ENCODE results near the gene FPGS. TPM values are rescaled to one million over a fixed set of nuclear protein-coding genes. Genes with fewer than 3 reads are reported as not detected.
A peak's percentile ranks its signal among the peaks of the same experiment; 100 is the strongest.

The FPGS gene
- total and polyA plus RNA-seq, 2 donors (not counting 1 experiment from before 2014, with no cell fraction given) = 103 to 136 TPM

DNA sequence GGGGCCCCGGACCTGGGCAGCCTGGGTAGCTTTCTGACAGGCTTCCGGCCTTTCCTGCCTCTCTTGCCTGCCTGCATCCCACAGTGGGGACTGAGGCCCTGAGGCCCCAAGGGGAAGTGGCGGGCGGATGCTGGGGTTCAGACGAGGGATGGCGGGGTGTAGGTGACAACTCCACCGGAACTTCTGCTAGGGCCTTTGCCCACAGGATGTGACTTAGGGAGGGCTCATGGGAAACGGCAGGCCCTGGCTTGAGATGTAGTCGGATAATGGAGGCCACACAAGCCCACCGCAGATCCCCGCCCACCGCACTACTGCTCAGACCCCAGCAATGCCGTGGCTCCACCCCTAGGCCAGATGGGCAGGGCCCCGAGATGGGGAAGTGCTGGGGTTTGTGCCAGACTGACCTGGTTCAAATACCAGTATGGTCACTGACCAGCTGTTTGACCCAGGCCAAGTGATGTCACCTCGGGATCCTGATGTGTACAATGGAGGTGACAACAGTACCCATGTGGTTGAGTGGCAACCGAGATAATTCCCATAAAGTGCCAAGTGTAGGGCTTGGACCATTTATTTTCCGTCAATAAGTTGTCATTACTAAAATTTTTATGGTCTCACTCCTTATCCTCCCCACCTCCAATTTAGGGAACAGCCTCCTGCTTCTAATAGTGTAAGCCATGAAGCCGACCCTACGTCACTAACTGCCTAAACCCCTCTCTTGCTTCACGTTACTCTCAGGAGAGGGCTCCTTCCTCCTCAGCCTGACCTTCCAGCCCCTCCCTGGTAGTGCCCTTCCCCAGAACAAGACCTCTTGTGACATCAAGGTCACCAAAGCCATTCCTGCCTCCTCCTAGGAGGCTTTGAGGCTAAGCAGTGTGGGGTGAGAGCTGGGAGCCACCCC lies 19.3 kb upstream of the FPGS start:
- peak overlapping the region; percentile 97 for H3K9ac ChIP-seq (ENCODE audit: low read length)
- WGBS (ENCODE audit: insufficient coverage) = 5% methylated on average over 12 of the region's 20 CpGs
- H3K27ac Mint-ChIP-seq = peak overlapping the region; percentile 98
- peak overlapping the region; percentile 76 for H2AFZ ChIP-seq (ENCODE audit: insufficient read depth, low read depth, low read length, poor library complexity, severe bottlenecking)
- POLR2A ChIA-PET = interaction anchor here (0.6 to 4.1 kb wide), 4 partner anchors 12 to 98 kb away, joined by 4 to 39 read pairs (median 23); partner anchors contain the start of gene TOR2A
- intact Hi-C loops (cut with micrococcal nuclease) = no loop called here
- peak overlapping the region in 4 of 5 experiments; percentile 4 to 48 (median 13) for H3K4me3 ChIP-seq (ENCODE audit: control extremely low read depth in 1 of 5, extremely low read depth in 1 of 5, insufficient read depth in 1 of 5, low read depth in 2 of 5, low read length in 4 of 5)
- H3K27me3 Mint-ChIP-seq = no peaks in the 10 kb centered on the region
- DNase-seq = peak; percentile 81
- H3K79me2 ChIP-seq (ENCODE audit: control insufficient read depth, insufficient read depth, low read length) = peaks cover 69% of the 10 kb centered on the region
- H3K4me1 Mint-ChIP-seq = peaks cover 64% of the 10 kb centered on the region
- no peaks in the 10 kb centered on the region for H3K9me3 ChIP-seq (ENCODE audit: control extremely low read depth in 1 of 3, control insufficient read depth in 2 of 3, insufficient read depth in 1 of 3, low read length in 2 of 3)
- peak overlapping the region; percentile 95 for H3K4me2 ChIP-seq (replicated peaks; ENCODE audit: low read depth, low read length, poor library complexity, severe bottlenecking)
- peak; percentile 5 for ATAC-seq (ENCODE audit: low read depth)
- H3K36me3 ChIP-seq (replicated peaks in 1 of 2; ENCODE audit: control extremely low read depth in 1 of 2, control insufficient read depth in 1 of 2, extremely low read depth in 1 of 2, insufficient read depth in 2 of 2, low read length in 1 of 2) = peaks cover 0 to 14% of the 10 kb centered on the region in 2 experiments
- CTCF ChIA-PET = interaction anchor here (0.8 to 4.9 kb wide), 11 partner anchors 8 to 150 kb away, joined by 3 to 47 read pairs (median 9); partner anchors contain the start of genes ST6GALNAC4 and TOR2A
- TF ChIP-seq EZH2 (IDR thresholded peaks at IDR 0.05; ENCODE audit: borderline replicate concordance, insufficient read depth, low read depth, low read length, poor library complexity, severe bottlenecking) = no peak
- TF ChIP-seq, protein P1, sequence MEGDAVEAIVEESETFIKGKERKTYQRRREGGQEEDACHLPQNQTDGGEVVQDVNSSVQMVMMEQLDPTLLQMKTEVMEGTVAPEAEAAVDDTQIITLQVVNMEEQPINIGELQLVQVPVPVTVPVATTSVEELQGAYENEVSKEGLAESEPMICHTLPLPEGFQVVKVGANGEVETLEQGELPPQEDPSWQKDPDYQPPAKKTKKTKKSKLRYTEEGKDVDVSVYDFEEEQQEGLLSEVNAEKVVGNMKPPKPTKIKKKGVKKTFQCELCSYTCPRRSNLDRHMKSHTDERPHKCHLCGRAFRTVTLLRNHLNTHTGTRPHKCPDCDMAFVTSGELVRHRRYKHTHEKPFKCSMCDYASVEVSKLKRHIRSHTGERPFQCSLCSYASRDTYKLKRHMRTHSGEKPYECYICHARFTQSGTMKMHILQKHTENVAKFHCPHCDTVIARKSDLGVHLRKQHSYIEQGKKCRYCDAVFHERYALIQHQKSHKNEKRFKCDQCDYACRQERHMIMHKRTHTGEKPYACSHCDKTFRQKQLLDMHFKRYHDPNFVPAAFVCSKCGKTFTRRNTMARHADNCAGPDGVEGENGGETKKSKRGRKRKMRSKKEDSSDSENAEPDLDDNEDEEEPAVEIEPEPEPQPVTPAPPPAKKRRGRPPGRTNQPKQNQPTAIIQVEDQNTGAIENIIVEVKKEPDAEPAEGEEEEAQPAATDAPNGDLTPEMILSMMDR (IDR thresholded peaks at IDR 0.05) = no peak
- H3K9me3 Mint-ChIP-seq (ENCODE audit: insufficient read depth) = no peaks in the 10 kb centered on the region
- peak overlapping the region; percentile 80 for H3K4me3 Mint-ChIP-seq
- peaks cover 25% of the 10 kb centered on the region for H4K20me1 ChIP-seq (ENCODE audit: control insufficient read depth, insufficient read depth, low read length, poor library complexity, severe bottlenecking)
- H3K27me3 ChIP-seq (replicated peaks in 1 of 4; ENCODE audit: control extremely low read depth in 1 of 4, control insufficient read depth in 3 of 4, insufficient read depth in 4 of 4, low read length in 3 of 4) = no peaks in the 10 kb centered on the region
- peaks cover 60 to 77% of the 10 kb centered on the region in 2 donors for H3K4me1 ChIP-seq (ENCODE audit: control insufficient read depth in 2 of 2, insufficient read depth in 2 of 2, low read length in 2 of 2)
- peak overlapping the region; percentile 91 to 95 for H3K27ac ChIP-seq (ENCODE audit: low read length in 2 of 2)

Measured in B cell (primary cell).